Smooth muscle cell of the brain vasculature (primary cell): ENCODE results near the gene CYFIP2.

Experiments
- DNase-seq: peaks from one replicate; pipeline ENCODE4 v3.0.0-alpha.2; 2012; ENCODE audit warnings: low read depth, low spot score

The CYFIP2 gene

GRCh38 chr5:157358871-157359270, 92.9 kb downstream of the CYFIP2 start:
- DNase-seq, result no peak

- DNase-seq, result no peak
Observed at GRCh38 chr5:157359356-157360055, 93.6 kb downstream of the CYFIP2 start.

GRCh38 chr5:157362012-157362411, 96.1 kb downstream of the CYFIP2 start:
- no peak for DNase-seq

GRCh38 chr5:157362502-157362901, 96.6 kb downstream of the CYFIP2 start:
- DNase-seq, result no peak

GRCh38 chr5:157362982-157363381, 97.1 kb downstream of the CYFIP2 start:
- DNase-seq, result no peak

- DNase-seq, result no peak
Observed at GRCh38 chr5:157365732-157366131, 99.8 kb downstream of the CYFIP2 start.

- DNase-seq, result peak; percentile 72
Observed at GRCh38 chr5:157366741-157367674, 101.1 kb downstream of the CYFIP2 start.

- DNase-seq, result no peak
Observed at GRCh38 chr5:157369507-157369906, 103.6 kb downstream of the CYFIP2 start.

- DNase-seq, result peak; percentile 57
Observed at GRCh38 chr5:157370967-157371366, 105.0 kb downstream of the CYFIP2 start.

- no peak for DNase-seq
Observed at GRCh38 chr5:157371655-157372471, 105.9 kb downstream of the CYFIP2 start.

GRCh38 chr5:157372472-157372822, 106.5 kb downstream of the CYFIP2 start:
- DNase-seq, result no peak

GRCh38 chr5:157378509-157378908, 112.6 kb downstream of the CYFIP2 start:
- no peak for DNase-seq

- no peak for DNase-seq
Observed at GRCh38 chr5:157379983-157380382, 114.1 kb downstream of the CYFIP2 start.

GRCh38 chr5:157381746-157382145, 115.8 kb downstream of the CYFIP2 start:
- no peak for DNase-seq

- no peak for DNase-seq
Observed at GRCh38 chr5:157382996-157383800, 117.3 kb downstream of the CYFIP2 start.

GRCh38 chr5:157384971-157385709, 119.2 kb downstream of the CYFIP2 start:
- DNase-seq, result peak; percentile 79

- no peak for DNase-seq
Observed at GRCh38 chr5:157387041-157387563, 121.2 kb downstream of the CYFIP2 start.

- DNase-seq, result peak; percentile 83
Observed at GRCh38 chr5:157387683-157388093, 121.8 kb downstream of the CYFIP2 start.

- DNase-seq, result no peak
Observed at GRCh38 chr5:157388111-157388710, 122.3 kb downstream of the CYFIP2 start.

- DNase-seq, result no peak
Observed at GRCh38 chr5:157389103-157389502, 123.2 kb downstream of the CYFIP2 start.
